ENCODE results near the gene MYO16. TPM values are rescaled to one million over a fixed set of nuclear protein-coding genes. Genes with fewer than 3 reads are reported as not detected.

Gene MYO16
- total and polyA plus RNA-seq, 9 donors = under 0.01 to 0.37 (median 0.16) TPM; not detected in 2

- H3K4me3 ChIP-seq = no peak overlapping the region
- H3K4me1 ChIP-seq (ENCODE audit: insufficient read depth) = no peaks in the 10 kb centered on the region
- intact Hi-C loops (cut with DNase I) = no loop called here
- no peaks in the 10 kb centered on the region for H3K36me3 ChIP-seq
- TF ChIP-seq EP300 (IDR thresholded peaks at IDR 0.05) = no peak
- TF ChIP-seq, protein P1, sequence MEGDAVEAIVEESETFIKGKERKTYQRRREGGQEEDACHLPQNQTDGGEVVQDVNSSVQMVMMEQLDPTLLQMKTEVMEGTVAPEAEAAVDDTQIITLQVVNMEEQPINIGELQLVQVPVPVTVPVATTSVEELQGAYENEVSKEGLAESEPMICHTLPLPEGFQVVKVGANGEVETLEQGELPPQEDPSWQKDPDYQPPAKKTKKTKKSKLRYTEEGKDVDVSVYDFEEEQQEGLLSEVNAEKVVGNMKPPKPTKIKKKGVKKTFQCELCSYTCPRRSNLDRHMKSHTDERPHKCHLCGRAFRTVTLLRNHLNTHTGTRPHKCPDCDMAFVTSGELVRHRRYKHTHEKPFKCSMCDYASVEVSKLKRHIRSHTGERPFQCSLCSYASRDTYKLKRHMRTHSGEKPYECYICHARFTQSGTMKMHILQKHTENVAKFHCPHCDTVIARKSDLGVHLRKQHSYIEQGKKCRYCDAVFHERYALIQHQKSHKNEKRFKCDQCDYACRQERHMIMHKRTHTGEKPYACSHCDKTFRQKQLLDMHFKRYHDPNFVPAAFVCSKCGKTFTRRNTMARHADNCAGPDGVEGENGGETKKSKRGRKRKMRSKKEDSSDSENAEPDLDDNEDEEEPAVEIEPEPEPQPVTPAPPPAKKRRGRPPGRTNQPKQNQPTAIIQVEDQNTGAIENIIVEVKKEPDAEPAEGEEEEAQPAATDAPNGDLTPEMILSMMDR (IDR thresholded peaks at IDR 0.05) = no peak
- TF ChIP-seq POLR2A (IDR thresholded peaks at IDR 0.05) = no peak
- no peak for DNase-seq
- 2 to 20% (median 15%) methylated on average over 4 of the region's 4 CpGs for WGBS, 3 donors
- H3K9me3 ChIP-seq = no peaks in the 10 kb centered on the region
- no peak overlapping the region for H3K27ac ChIP-seq
- no peaks in the 10 kb centered on the region for H3K27me3 ChIP-seq
These were observed 18.9 kb upstream of the MYO16 start for GRCh38 chr13:108610507-108610906.

DNA sequence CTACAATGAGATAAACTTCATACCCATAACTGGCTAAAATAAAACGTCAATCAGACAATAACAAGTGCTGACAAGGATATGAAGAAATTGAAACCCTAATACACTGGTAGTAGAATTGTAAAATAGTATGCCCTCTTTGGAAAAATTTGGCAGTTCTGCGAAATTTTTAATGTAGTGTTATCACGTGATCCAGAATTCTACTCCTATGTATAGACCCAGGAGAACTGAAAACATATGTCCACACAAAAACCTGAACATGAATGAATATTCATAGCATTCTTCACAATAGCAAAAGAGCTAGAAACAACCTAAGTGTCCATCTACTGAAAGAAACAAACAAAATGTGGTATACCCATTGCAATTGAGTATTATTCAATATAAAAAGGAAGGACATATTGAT, 14.2 kb upstream of the MYO16 start:
- no peak overlapping the region for H3K27ac ChIP-seq
- 80 to 84% (median 82%) methylated on average over 3 of the region's 3 CpGs for WGBS, 3 donors
- no peak for DNase-seq
- TF ChIP-seq, protein P1 (IDR thresholded peaks at IDR 0.05) = no peak
- TF ChIP-seq EP300 (IDR thresholded peaks at IDR 0.05) (no peak), POLR2A (IDR thresholded peaks at IDR 0.05) (no peak)
- intact Hi-C loops (cut with DNase I) = no loop called here
- no peaks in the 10 kb centered on the region for H3K27me3 ChIP-seq
- H3K4me1 ChIP-seq (ENCODE audit: insufficient read depth) = no peaks in the 10 kb centered on the region
- H3K36me3 ChIP-seq = no peaks in the 10 kb centered on the region
- H3K4me3 ChIP-seq = no peak overlapping the region
- H3K9me3 ChIP-seq = no peaks in the 10 kb centered on the region

DNA sequence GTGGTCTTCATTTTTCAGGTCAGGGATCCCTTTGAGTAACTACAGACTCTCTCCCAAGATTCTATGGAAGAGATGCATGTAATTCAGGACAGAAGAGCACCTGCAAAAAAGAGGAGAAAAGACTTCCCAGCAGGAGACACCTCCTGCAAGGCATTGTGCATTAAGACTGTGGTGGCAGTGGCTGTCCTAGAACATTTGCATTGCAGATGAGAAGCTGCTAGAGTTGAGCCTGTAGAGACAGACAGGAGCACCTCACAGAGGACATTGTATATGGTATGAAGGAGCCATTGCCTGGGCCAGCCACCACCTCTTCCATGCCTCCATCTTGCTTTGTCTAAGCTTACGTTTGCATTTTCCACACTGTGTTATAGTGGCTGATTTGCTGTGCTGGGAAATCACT, 11.2 kb upstream of the MYO16 start:
- H3K27ac ChIP-seq = no peak overlapping the region
- H3K9me3 ChIP-seq = no peaks in the 10 kb centered on the region
- intact Hi-C loops (cut with DNase I) = no loop called here
- H3K27me3 ChIP-seq = no peaks in the 10 kb centered on the region
- DNase-seq = no peak
- WGBS, 3 donors = 71 to 91% (median 83%) methylated on average over 1 of the region's 1 CpG
- no peaks in the 10 kb centered on the region for H3K4me1 ChIP-seq (ENCODE audit: insufficient read depth)
- H3K36me3 ChIP-seq = no peaks in the 10 kb centered on the region
- H3K4me3 ChIP-seq = no peak overlapping the region
- TF ChIP-seq POLR2A (IDR thresholded peaks at IDR 0.05) = no peak
- TF ChIP-seq, protein P1 (IDR thresholded peaks at IDR 0.05) = no peak
- no peak for TF ChIP-seq EP300 (IDR thresholded peaks at IDR 0.05)

DNA sequence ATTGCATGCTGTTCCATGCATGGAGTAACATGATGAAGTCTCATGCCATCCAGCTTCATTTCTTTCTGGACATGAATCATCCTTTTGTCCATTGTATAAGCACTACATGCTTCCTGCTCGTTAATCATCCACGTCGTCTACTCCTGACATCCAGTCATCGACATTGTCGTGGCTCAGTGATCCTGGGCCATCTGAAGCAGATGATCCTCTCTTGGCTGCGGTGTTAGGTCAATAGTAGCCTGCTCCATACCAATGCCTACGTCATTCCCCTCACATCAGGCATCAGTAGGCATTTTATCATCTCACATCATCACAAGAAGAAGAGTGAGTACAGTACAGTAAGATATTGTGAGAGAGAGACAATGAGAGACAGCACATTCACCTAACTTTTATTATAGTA, 7.9 kb upstream of the MYO16 start:
- TF ChIP-seq POLR2A (IDR thresholded peaks at IDR 0.05) (no peak), EP300 (IDR thresholded peaks at IDR 0.05) (no peak)
- TF ChIP-seq, protein P1 (IDR thresholded peaks at IDR 0.05) = no peak
- intact Hi-C loops (cut with DNase I) = no loop called here
- Histone ChIP-seq H3K27me3 (no peaks in the 10 kb centered on the region), H3K4me3 (no peak overlapping the region), H3K9me3 (no peaks in the 10 kb centered on the region), H3K27ac (no peak overlapping the region), H3K36me3 (no peaks in the 10 kb centered on the region), H3K4me1 (ENCODE audit: insufficient read depth) (no peaks in the 10 kb centered on the region)
- WGBS, 3 donors = 82 to 83% (median 83%) methylated on average over 7 of the region's 7 CpGs
- DNase-seq = no peak

GRCh38 chr13:108624108-108624507, 5.3 kb upstream of the MYO16 start:
- intact Hi-C loops (cut with DNase I) = no loop called here
- Histone ChIP-seq H3K27me3 (no peaks in the 10 kb centered on the region), H3K27ac (no peak overlapping the region), H3K4me3 (no peak overlapping the region), H3K36me3 (no peaks in the 10 kb centered on the region), H3K9me3 (no peaks in the 10 kb centered on the region), H3K4me1 (ENCODE audit: insufficient read depth) (no peaks in the 10 kb centered on the region)
- no peak for DNase-seq
- 36 to 54% (median 37%) methylated on average over 3 of the region's 3 CpGs for WGBS, 3 donors
- TF ChIP-seq POLR2A (IDR thresholded peaks at IDR 0.05) (no peak), EP300 (IDR thresholded peaks at IDR 0.05) (no peak)
- TF ChIP-seq, protein P1 (IDR thresholded peaks at IDR 0.05) = no peak

Measured in ovary (tissue), 9 donors.